ENCODE measurements around the gene PADI4.

Gene PADI4

GRCh38 chr1:17307946-17308345 is at the start of gene PADI4:
PADI4 (plus strand) TSS chr1:17308197; CDS start chr1:17308223, 26 bp downstream.
- peaks cover 27% of the 10 kb centered on the region for H3K27me3 ChIP-seq (ENCODE audit: control insufficient read depth, insufficient read depth, low read length)
- H3K9me3 ChIP-seq (ENCODE audit: control insufficient read depth, low read length) = no peaks in the 10 kb centered on the region
- no peak within 1 kb of the TSS for H3K9ac ChIP-seq (ENCODE audit: low read length)
- no peak within 1 kb of the TSS for H3K4me3 ChIP-seq (ENCODE audit: low read length)
- H3K4me1 ChIP-seq (ENCODE audit: control insufficient read depth, insufficient read depth, low read length) = no peaks in the 10 kb centered on the region
- no peaks in the 10 kb centered on the region for H3K36me3 ChIP-seq (ENCODE audit: control insufficient read depth, insufficient read depth, low read length)

- peaks cover 4% of the 10 kb centered on the region for H3K27me3 ChIP-seq (ENCODE audit: control insufficient read depth, insufficient read depth, low read length)
- H3K9ac ChIP-seq (ENCODE audit: low read length) = no peak overlapping the region
- H3K9me3 ChIP-seq (ENCODE audit: control insufficient read depth, low read length) = no peaks in the 10 kb centered on the region
- no peaks in the 10 kb centered on the region for H3K36me3 ChIP-seq (ENCODE audit: control insufficient read depth, insufficient read depth, low read length)
- H3K4me1 ChIP-seq (ENCODE audit: control insufficient read depth, insufficient read depth, low read length) = no peaks in the 10 kb centered on the region
- H3K4me3 ChIP-seq (ENCODE audit: low read length) = no peak overlapping the region
Measured at GRCh38 chr1:17258758-17259130, 49.3 kb upstream of the PADI4 start.

DNA sequence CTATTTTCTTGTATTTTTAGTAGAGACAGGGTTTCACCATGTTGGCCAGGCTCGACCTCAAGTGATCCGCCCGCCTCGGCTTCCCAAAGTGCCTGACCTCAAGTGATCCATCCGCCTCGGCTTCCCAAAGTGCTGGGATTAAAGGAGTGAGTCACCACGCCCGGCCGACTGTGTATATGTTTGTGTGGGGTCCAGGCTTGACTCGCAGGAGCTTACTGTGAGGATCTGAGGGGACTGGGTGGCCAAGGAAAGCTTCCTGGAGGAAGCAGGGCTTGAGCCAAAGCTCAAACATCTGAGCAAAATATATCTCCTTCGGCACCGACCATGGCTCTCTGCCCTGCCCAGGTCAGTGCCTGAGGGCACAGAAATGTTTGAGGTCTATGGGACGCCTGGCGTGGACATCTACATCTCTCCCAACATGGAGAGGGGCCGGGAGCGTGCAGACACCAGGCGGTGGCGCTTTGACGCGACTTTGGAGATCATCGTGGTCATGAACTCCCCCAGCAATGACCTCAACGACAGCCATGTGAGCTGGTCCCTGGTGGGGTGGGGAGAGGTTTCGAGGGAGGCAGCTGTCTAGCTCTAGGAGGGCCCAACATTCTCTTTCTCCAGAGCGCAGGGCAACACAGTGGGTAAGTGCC is 48.6 kb upstream of the PADI4 start:
- no peaks in the 10 kb centered on the region for H3K9me3 ChIP-seq (ENCODE audit: control insufficient read depth, low read length)
- no peak overlapping the region for H3K4me3 ChIP-seq (ENCODE audit: low read length)
- no peaks in the 10 kb centered on the region for H3K36me3 ChIP-seq (ENCODE audit: control insufficient read depth, insufficient read depth, low read length)
- no peaks in the 10 kb centered on the region for H3K4me1 ChIP-seq (ENCODE audit: control insufficient read depth, insufficient read depth, low read length)
- H3K9ac ChIP-seq (ENCODE audit: low read length) = no peak overlapping the region
- H3K27me3 ChIP-seq (ENCODE audit: control insufficient read depth, insufficient read depth, low read length) = peaks cover 4% of the 10 kb centered on the region

GRCh38 chr1:17260264-17260663 is 47.7 kb upstream of the PADI4 start:
- Histone ChIP-seq H3K36me3 (ENCODE audit: control insufficient read depth, insufficient read depth, low read length) (no peaks in the 10 kb centered on the region), H3K9me3 (ENCODE audit: control insufficient read depth, low read length) (no peaks in the 10 kb centered on the region), H3K27me3 (ENCODE audit: control insufficient read depth, insufficient read depth, low read length) (peaks cover 4% of the 10 kb centered on the region), H3K4me3 (ENCODE audit: low read length) (no peak overlapping the region), H3K9ac (ENCODE audit: low read length) (no peak overlapping the region), H3K4me1 (ENCODE audit: control insufficient read depth, insufficient read depth, low read length) (no peaks in the 10 kb centered on the region)

DNA sequence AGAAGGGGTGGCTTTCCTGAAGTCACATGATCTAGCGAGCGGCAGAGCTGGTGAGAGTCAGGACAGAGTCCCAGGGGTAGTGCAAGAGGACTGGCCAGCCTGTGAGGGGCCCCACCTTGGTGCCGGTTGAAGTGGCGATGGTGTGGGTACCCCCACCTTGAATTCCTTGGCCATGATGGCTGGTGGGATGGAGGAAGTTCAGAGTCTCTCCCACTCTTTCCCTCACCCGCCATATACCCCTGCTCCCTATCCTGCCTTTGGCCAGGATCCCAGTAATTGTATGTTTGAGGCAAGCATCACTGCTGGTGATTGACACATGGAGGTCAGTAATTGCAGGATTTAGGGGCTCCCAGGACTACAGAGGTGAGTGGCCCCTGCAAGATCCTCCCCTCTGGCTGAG is 47.3 kb upstream of the PADI4 start:
- Histone ChIP-seq H3K9me3 (ENCODE audit: control insufficient read depth, low read length) (no peaks in the 10 kb centered on the region), H3K36me3 (ENCODE audit: control insufficient read depth, insufficient read depth, low read length) (no peaks in the 10 kb centered on the region), H3K4me1 (ENCODE audit: control insufficient read depth, insufficient read depth, low read length) (no peaks in the 10 kb centered on the region), H3K27me3 (ENCODE audit: control insufficient read depth, insufficient read depth, low read length) (peaks cover 4% of the 10 kb centered on the region), H3K4me3 (ENCODE audit: low read length) (no peak overlapping the region), H3K9ac (ENCODE audit: low read length) (no peak overlapping the region)

- no peaks in the 10 kb centered on the region for H3K9me3 ChIP-seq (ENCODE audit: control insufficient read depth, low read length)
- H3K36me3 ChIP-seq (ENCODE audit: control insufficient read depth, insufficient read depth, low read length) = no peaks in the 10 kb centered on the region
- no peak overlapping the region for H3K4me3 ChIP-seq (ENCODE audit: low read length)
- no peaks in the 10 kb centered on the region for H3K4me1 ChIP-seq (ENCODE audit: control insufficient read depth, insufficient read depth, low read length)
- peaks cover 4% of the 10 kb centered on the region for H3K27me3 ChIP-seq (ENCODE audit: control insufficient read depth, insufficient read depth, low read length)
- H3K9ac ChIP-seq (ENCODE audit: low read length) = no peak overlapping the region
Measured at GRCh38 chr1:17263936-17264335, 44.1 kb upstream of the PADI4 start.

DNA sequence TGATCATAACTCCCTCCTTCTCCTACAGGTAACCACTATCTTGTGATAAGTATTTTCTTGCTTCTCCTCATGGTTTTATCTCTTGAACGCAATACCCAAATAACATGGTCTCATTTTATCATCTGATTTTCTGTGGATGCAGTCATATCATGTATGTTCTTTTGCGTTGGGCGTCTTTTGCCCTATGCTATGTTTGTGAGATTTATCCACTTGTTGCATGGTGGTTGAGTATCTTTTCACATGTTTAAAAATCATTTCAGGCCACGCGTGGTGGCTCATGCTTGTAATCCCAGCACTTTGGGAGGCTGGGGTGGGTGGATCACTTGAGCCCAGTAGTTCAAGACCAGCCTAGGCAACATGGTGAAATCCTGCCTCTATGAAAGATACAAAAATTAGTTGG is 43.5 kb upstream of the PADI4 start:
- H3K9ac ChIP-seq (ENCODE audit: low read length) = no peak overlapping the region
- peaks cover 4% of the 10 kb centered on the region for H3K27me3 ChIP-seq (ENCODE audit: control insufficient read depth, insufficient read depth, low read length)
- no peaks in the 10 kb centered on the region for H3K36me3 ChIP-seq (ENCODE audit: control insufficient read depth, insufficient read depth, low read length)
- no peak overlapping the region for H3K4me3 ChIP-seq (ENCODE audit: low read length)
- no peaks in the 10 kb centered on the region for H3K4me1 ChIP-seq (ENCODE audit: control insufficient read depth, insufficient read depth, low read length)
- no peaks in the 10 kb centered on the region for H3K9me3 ChIP-seq (ENCODE audit: control insufficient read depth, low read length)

DNA sequence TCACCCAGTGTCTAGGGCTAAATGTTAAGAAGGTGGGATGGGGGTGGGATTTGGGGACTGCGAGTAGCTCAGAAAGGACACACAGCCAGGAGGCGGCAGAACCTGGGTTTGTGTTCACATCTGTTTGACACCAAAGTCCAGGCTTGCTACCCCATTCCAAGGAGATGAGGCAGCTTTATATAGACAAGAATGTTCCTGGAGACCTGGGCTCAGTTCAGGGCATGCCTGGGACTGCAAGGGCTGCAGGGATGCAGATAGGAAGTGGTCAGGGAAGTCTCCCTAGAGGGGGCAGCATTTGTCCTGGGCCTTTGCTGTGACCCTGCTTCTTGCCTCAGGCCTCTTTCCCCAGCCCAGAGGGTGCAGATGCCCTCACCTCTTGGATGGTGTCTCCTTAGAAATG is 42.8 kb upstream of the PADI4 start:
- Histone ChIP-seq H3K4me3 (ENCODE audit: low read length) (no peak overlapping the region), H3K9ac (ENCODE audit: low read length) (no peak overlapping the region), H3K4me1 (ENCODE audit: control insufficient read depth, insufficient read depth, low read length) (no peaks in the 10 kb centered on the region), H3K27me3 (ENCODE audit: control insufficient read depth, insufficient read depth, low read length) (no peaks in the 10 kb centered on the region), H3K36me3 (ENCODE audit: control insufficient read depth, insufficient read depth, low read length) (no peaks in the 10 kb centered on the region), H3K9me3 (ENCODE audit: control insufficient read depth, low read length) (no peaks in the 10 kb centered on the region)

GRCh38 chr1:17265950-17266349 is 42.0 kb upstream of the PADI4 start:
- no peaks in the 10 kb centered on the region for H3K36me3 ChIP-seq (ENCODE audit: control insufficient read depth, insufficient read depth, low read length)
- H3K9me3 ChIP-seq (ENCODE audit: control insufficient read depth, low read length) = no peaks in the 10 kb centered on the region
- H3K4me1 ChIP-seq (ENCODE audit: control insufficient read depth, insufficient read depth, low read length) = no peaks in the 10 kb centered on the region
- H3K4me3 ChIP-seq (ENCODE audit: low read length) = no peak overlapping the region
- H3K27me3 ChIP-seq (ENCODE audit: control insufficient read depth, insufficient read depth, low read length) = no peaks in the 10 kb centered on the region
- no peak overlapping the region for H3K9ac ChIP-seq (ENCODE audit: low read length)

GRCh38 chr1:17270891-17271765 is 36.9 kb upstream of the PADI4 start:
- no peaks in the 10 kb centered on the region for H3K36me3 ChIP-seq (ENCODE audit: control insufficient read depth, insufficient read depth, low read length)
- H3K4me3 ChIP-seq (ENCODE audit: low read length) = no peak overlapping the region
- H3K9ac ChIP-seq (ENCODE audit: low read length) = no peak overlapping the region

GRCh38 chr1:17272066-17272465 is 35.9 kb upstream of the PADI4 start:
- Histone ChIP-seq H3K4me3 (ENCODE audit: low read length) (no peak overlapping the region), H3K9ac (ENCODE audit: low read length) (no peak overlapping the region), H3K9me3 (ENCODE audit: control insufficient read depth, low read length) (no peaks in the 10 kb centered on the region), H3K27me3 (ENCODE audit: control insufficient read depth, insufficient read depth, low read length) (no peaks in the 10 kb centered on the region), H3K4me1 (ENCODE audit: control insufficient read depth, insufficient read depth, low read length) (no peaks in the 10 kb centered on the region), H3K36me3 (ENCODE audit: control insufficient read depth, insufficient read depth, low read length) (no peaks in the 10 kb centered on the region)

More at GRCh38 chr1:17270891-17271765, 36.9 kb upstream of the PADI4 start:
- H3K9me3 ChIP-seq (ENCODE audit: control insufficient read depth, low read length) = no peaks in the 10 kb centered on the region
- no peaks in the 10 kb centered on the region for H3K27me3 ChIP-seq (ENCODE audit: control insufficient read depth, insufficient read depth, low read length)
- H3K4me1 ChIP-seq (ENCODE audit: control insufficient read depth, insufficient read depth, low read length) = no peaks in the 10 kb centered on the region

DNA sequence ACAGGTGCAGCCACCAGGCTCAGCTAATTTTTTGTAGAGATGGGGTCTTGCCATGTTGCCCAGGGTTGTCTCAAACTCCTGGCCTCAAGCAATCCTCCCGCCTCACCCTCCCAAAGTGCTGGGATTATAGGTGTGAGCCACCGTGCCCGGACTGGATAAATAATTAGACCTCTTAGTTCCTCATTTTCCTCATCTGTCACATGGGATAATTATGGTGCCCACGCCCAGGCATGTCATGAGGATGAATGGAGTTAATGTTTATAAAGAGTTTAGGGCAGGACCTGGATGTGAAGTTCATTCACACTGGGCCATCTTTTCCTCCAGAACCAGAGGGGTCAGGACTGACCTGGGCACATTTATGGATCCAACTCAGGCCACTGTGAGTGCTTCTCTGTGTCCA is 35.4 kb upstream of the PADI4 start:
- no peak overlapping the region for H3K4me3 ChIP-seq (ENCODE audit: low read length)
- H3K36me3 ChIP-seq (ENCODE audit: control insufficient read depth, insufficient read depth, low read length) = no peaks in the 10 kb centered on the region
- H3K9ac ChIP-seq (ENCODE audit: low read length) = no peak overlapping the region
- H3K4me1 ChIP-seq (ENCODE audit: control insufficient read depth, insufficient read depth, low read length) = no peaks in the 10 kb centered on the region
- H3K27me3 ChIP-seq (ENCODE audit: control insufficient read depth, insufficient read depth, low read length) = no peaks in the 10 kb centered on the region
- H3K9me3 ChIP-seq (ENCODE audit: control insufficient read depth, low read length) = no peaks in the 10 kb centered on the region

Data from mucosa of stomach (tissue), 1 donor.